HG03342 (cell line): ENCODE measurements around the gene SLC22A3.

Experiments used
- ATAC-seq: cut with Tn5 transposase; IDR thresholded peaks from one replicate; pipeline ENCODE4 v1.9.1; 2021; ENCODE audit warnings: mild to moderate bottlenecking, moderate library complexity; ENCODE audit not compliant: unreplicated experiment

Gene SLC22A3

GRCh38 chr6:160487116-160487515, 138.9 kb downstream of the SLC22A3 start:
- no peak for ATAC-seq

GRCh38 chr6:160489091-160489490, 140.9 kb downstream of the SLC22A3 start:
- ATAC-seq: no peak

GRCh38 chr6:160494576-160494975, 146.4 kb downstream of the SLC22A3 start:
- no peak for ATAC-seq

- no peak for ATAC-seq
These were observed 152.5 kb downstream of the SLC22A3 start for GRCh38 chr6:160500639-160501038.
